Measurements from ENCODE around the gene MTMR2.
A peak's percentile ranks its signal among the peaks of the same experiment; 100 is the strongest.

MTMR2 gene

DNA sequence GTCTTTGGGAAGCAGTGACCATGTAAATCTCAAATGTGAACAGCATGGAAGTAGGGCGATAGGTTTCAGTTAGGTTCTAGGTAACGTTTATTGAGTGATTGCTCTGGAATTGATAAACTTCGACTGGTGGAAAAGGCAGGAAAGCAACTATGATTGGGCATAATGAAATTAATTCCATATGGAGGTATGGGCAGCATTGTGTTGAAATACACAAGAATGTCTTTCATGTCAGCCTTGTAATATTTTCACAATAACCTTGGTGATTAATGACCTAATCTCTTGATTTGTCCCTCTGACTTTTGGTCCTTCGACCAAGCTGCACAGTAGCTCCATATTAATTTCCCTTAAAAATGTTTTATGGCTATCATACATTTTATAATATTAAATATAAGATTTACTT is 130.8 kb downstream of the MTMR2 start:
- TF ChIP-seq, protein P1, sequence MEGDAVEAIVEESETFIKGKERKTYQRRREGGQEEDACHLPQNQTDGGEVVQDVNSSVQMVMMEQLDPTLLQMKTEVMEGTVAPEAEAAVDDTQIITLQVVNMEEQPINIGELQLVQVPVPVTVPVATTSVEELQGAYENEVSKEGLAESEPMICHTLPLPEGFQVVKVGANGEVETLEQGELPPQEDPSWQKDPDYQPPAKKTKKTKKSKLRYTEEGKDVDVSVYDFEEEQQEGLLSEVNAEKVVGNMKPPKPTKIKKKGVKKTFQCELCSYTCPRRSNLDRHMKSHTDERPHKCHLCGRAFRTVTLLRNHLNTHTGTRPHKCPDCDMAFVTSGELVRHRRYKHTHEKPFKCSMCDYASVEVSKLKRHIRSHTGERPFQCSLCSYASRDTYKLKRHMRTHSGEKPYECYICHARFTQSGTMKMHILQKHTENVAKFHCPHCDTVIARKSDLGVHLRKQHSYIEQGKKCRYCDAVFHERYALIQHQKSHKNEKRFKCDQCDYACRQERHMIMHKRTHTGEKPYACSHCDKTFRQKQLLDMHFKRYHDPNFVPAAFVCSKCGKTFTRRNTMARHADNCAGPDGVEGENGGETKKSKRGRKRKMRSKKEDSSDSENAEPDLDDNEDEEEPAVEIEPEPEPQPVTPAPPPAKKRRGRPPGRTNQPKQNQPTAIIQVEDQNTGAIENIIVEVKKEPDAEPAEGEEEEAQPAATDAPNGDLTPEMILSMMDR (IDR thresholded peaks at IDR 0.05; ENCODE audit: borderline replicate concordance, insufficient read depth, low read depth, low read length) = no peak
- H3K4me3 ChIP-seq (ENCODE audit: low read depth, low read length) = no peak overlapping the region

DNA sequence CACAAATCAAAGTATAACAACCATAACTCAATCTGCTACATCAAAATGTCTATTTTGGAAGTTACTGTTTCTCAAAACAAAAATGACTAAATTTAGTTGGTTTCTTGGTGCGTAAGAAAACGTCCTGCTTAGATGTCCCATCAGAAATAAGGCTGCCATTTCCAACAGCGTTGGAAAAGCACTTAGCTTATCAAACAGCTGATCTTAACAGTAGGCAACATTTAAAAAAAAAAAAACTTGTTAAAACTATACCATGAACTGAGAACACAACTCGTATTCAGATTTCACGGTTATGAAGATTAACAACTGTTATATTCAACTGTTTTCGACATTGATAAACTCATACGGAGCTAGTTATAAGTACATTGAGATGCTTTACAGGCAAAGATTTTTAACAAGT is 131.2 kb downstream of the MTMR2 start:
- H3K4me3 ChIP-seq (ENCODE audit: low read depth, low read length) = no peak overlapping the region
- TF ChIP-seq, protein P1 (IDR thresholded peaks at IDR 0.05; ENCODE audit: borderline replicate concordance, insufficient read depth, low read depth, low read length) = no peak

DNA sequence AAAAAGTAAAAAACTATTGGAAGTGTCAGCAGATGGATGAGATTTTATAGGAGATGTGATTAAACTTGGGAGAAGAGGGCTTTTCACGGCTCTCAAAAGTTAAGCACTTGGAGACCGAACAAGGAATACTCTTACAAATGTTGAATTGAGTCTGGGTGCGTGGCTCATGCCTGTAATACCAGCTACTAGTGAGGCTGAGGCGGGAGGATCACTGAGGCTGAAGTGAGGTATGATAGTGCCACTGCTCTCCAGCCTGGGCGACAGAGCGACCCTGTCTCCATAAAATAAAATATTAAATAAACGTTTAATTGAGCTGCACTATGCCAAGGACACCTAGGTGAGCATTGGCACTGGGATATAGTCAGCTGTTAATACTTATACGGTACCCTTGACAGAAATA is 131.7 kb downstream of the MTMR2 start:
- H3K4me3 ChIP-seq (ENCODE audit: low read depth, low read length) = no peak overlapping the region
- TF ChIP-seq, protein P1 (IDR thresholded peaks at IDR 0.05; ENCODE audit: borderline replicate concordance, insufficient read depth, low read depth, low read length) = no peak

DNA sequence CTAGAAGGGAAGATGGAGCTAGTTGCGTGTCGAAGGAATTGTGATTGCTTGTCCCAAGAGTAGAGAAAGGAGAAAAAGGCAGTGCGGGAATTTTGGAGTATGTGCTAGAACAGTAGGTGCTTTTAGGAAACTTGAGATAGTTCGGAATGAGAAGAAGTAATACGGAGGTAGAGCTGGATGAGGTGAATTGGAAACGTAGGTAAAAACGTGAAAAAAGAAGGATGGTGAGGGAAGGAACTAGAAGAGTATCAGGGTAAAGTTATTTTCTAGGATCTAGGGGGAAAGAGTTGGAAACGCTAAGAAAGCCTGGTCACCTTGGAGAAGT is 132.2 kb downstream of the MTMR2 start:
- H3K4me3 ChIP-seq (ENCODE audit: low read depth, low read length) = peak overlapping the region; percentile 78
- TF ChIP-seq, protein P1 (IDR thresholded peaks at IDR 0.05; ENCODE audit: borderline replicate concordance, insufficient read depth, low read depth, low read length) = no peak

DNA sequence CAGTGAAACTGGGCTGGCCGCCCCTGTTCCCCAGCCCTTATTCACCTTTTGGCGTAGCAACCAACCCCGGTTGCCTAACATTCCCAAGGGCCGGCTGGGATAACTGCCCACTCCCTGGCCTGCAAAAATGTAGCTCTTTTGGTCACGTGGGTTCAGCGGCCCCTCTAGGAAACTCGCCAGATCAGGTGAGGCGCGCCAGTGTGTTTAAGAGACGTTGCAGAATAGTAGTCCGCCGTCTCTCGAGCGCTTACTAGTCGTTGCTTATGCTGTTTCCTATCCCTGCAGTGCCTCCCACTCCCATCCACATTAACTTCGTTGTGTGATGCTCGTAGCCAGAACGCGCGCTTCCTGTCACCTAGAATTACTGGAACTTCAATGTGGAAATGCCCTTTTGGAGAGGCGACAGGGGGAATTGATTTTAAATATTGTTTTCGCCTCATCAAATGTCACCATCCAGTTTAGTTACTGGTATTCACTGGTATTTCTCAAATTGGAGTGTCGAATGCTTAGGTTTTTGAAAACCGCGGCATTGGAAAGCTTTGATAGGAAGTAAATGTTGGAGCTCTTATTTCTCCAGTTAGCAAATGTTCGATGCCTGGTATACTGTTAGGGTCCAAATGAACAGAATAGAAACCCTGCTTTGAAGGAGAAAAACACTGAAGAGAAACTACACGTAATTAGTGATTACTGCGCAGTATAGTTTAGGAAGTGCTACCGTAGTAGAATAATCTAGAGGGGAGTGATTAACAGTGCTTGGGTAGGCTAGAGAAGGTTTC is 132.8 kb downstream of the MTMR2 start:
- peak overlapping the region; percentile 78 for H3K4me3 ChIP-seq (ENCODE audit: low read depth, low read length)
- TF ChIP-seq, protein P1 (IDR thresholded peaks at IDR 0.05; ENCODE audit: borderline replicate concordance, insufficient read depth, low read depth, low read length) = no peak

DNA sequence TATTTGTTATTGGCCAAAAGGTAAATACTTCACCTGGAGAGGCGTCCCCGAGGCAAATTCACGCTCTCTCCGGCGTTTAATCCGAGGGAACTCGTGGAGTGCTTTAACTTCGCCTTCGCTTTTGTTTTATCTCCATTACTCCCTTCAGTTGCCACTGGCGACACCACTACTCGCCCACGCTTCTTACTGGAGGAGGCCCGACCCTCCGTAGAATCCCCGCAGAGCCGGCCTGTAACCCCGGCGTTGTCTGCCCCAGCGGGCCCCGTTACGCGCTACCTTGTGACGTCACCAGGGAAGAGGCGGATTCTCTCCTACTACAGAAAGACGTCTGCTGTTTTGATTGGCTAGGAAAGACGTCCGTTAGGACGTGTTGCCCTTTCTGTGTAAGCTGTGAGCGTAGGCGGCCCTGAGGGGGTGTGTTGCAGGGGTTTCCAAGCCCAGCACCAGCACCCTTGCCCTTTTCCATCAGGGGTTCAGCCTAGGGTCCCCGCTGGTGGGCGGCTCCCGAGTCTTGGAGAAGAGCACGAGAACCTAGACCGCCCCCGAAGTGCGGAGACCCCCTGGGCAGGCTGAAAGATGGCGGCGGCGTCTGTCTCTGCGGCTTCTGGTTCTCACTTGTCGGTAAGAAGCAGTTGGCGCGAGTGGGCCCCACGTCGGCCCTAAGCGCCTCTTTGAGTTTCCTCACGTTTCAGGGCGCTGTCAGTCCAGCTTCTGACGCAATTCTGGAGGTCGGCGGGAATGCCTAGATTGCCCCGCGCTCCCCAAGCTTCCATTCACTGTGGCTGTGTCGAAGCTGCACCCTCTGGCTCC is 133.6 kb downstream of the MTMR2 start, which contains the start of gene CEP57:
Gene CEP57, plus strand, starts transcription at position 376 of the 810 bp plus-strand sequence. Its CDS starts 201 bp downstream, at position 577.
- H3K4me3 ChIP-seq (ENCODE audit: low read depth, low read length) = peak within 1 kb of the TSS; percentile 78
- TF ChIP-seq, protein P1 (IDR thresholded peaks at IDR 0.05; ENCODE audit: borderline replicate concordance, insufficient read depth, low read depth, low read length) = no peak

Measured in GM12875 (cell line).